GM12878 (cell line): ENCODE data around the gene GCA. TPM values are rescaled to one million over a fixed set of nuclear protein-coding genes. Genes with fewer than 3 reads are reported as not detected.

Experiments
- ATAC-seq: fragments of 200-7000 bp; cut with Tn5 transposase; 3 replicates; pipeline ENCODE4 v1.9.1; 2020; ENCODE audit warnings: mild to moderate bottlenecking, moderate library complexity
- BruUV-seq: library from RNA; stranded (reverse); fragments of 400-500 nt; replicated peaks from 2 replicates; lab custom pipeline; 2021; lab: Mats Ljungman, UMichigan
- CTCF ChIA-PET: fragments of 300-600 bp; sonication (Branson Sonifier 250); formaldehyde crosslinking; extraction: SDS; loops from one replicate; lab custom pipeline; 2021; ENCODE audit warnings: inconsistent platforms; lab: Yijun Ruan, JAX
- POLR2A ChIA-PET: fragments of 350-600 bp; formaldehyde crosslinking; extraction: SDS; loops from one replicate; lab custom pipeline; 2021; ENCODE audit warnings: inconsistent platforms; lab: Charles Lee
- RAD21 ChIA-PET: fragments of 300-600 bp; sonication (Branson Sonifier 250); formaldehyde crosslinking; loops from one replicate; lab custom pipeline; 2023; ENCODE audit warnings: antibody characterized with exemption; ENCODE audit not compliant: unreplicated experiment; lab: Charles Lee
- SMC1A ChIA-PET: fragments of 300-600 bp; sonication (Branson Sonifier 250); formaldehyde crosslinking; loops from one replicate; lab custom pipeline; 2023; ENCODE audit not compliant: unreplicated experiment, uncharacterized antibody; lab: Charles Lee
- DNase-seq: peaks from one replicate; pipeline ENCODE4 v3.0.0-alpha.2; 2011; ENCODE audit warnings: low read depth, low spot score
- FAIRE-seq: peaks from 3 replicates; lab custom pipeline; 2011; peaks lifted over from hg19 to GRCh38; lab: Jason Lieb, UNC
- H2AFZ ChIP-seq: 2 replicates; pipeline ENCODE4 v1.6.0; 2011; ENCODE audit warnings: low read depth, low read length, control low read depth; ENCODE audit not compliant: control insufficient read depth
- H3K27ac ChIP-seq: 2 replicates; pipeline ENCODE4 v1.5.1; 2011; ENCODE audit warnings: control low read depth; ENCODE audit not compliant: control insufficient read depth, insufficient read depth
- H3K27me3 ChIP-seq, 2 experiments: replicated peaks in 1 of 2; 2 replicates each; pipeline versions ENCODE4 v1.6.0 to v1.6.1; 2011; ENCODE audit warnings: low read length in 1 of 2; ENCODE audit not compliant: control insufficient read depth in 2 of 2, insufficient read depth in 2 of 2
- H3K36me3 ChIP-seq, 2 experiments: 2 replicates each; pipeline ENCODE4 v1.5.1; 2011; ENCODE audit warnings: low read length in 1 of 2; ENCODE audit not compliant: control insufficient read depth in 2 of 2, insufficient read depth in 2 of 2
- H3K4me1 ChIP-seq: 2 replicates; pipeline ENCODE4 v1.6.1; 2011; ENCODE audit warnings: mild to moderate bottlenecking, low read length, moderate library complexity, mixed read lengths; ENCODE audit not compliant: control insufficient read depth, insufficient read depth
- H3K4me2 ChIP-seq: 2 replicates; pipeline ENCODE4 v1.6.0; 2011; ENCODE audit warnings: control low read depth; ENCODE audit not compliant: control insufficient read depth, insufficient read depth
- H3K4me3 ChIP-seq: fragments of 200-600 bp; sonication (generic); 2 replicates; pipeline ENCODE4 v1.5.1; 2016
- H3K79me2 ChIP-seq: 2 replicates; pipeline ENCODE4 v1.6.0; 2011; ENCODE audit warnings: low read length; ENCODE audit not compliant: control insufficient read depth, insufficient read depth
- H3K9ac ChIP-seq: 2 replicates; pipeline ENCODE4 v1.8.0; 2011; ENCODE audit warnings: low read length, control low read depth, mixed read lengths; ENCODE audit not compliant: control insufficient read depth, insufficient read depth
- H3K9me3 ChIP-seq: replicated peaks from 3 replicates; pipeline ENCODE4 v1.5.1; 2011; ENCODE audit warnings: mild to moderate bottlenecking, low read length; ENCODE audit not compliant: control insufficient read depth, insufficient read depth
- H4K20me1 ChIP-seq: 2 replicates; pipeline ENCODE4 v1.6.0; 2011; ENCODE audit not compliant: control insufficient read depth, insufficient read depth
- EP300 ChIP-seq, 2 experiments: fragments of 150-350 bp in 1 of 2; IDR thresholded peaks; 2 replicates each; pipeline ENCODE4 v1.6.1; 2011 to 2012; ENCODE audit warnings: low read depth in 2 of 2, low read length in 2 of 2, borderline replicate concordance in 1 of 2, improper control_type of control experiment in 1 of 2, inconsistent platforms in 1 of 2; ENCODE audit not compliant: control insufficient read depth in 1 of 2
- MLLT1 ChIP-seq: fragments of 450-650 bp; IDR thresholded peaks from 2 replicates; pipeline ENCODE4 v1.6.1; 2016; ENCODE audit warnings: mild to moderate bottlenecking
- MTA3 ChIP-seq: IDR thresholded peaks from 2 replicates; pipeline ENCODE4 v1.6.1; 2012; ENCODE audit warnings: low read length, inconsistent platforms, borderline replicate concordance
- MXI1 ChIP-seq: fragments of 150-350 bp; IDR thresholded peaks from 2 replicates; pipeline ENCODE4 v1.6.1; 2011; ENCODE audit warnings: low read depth, mild to moderate bottlenecking, inconsistent platforms, low read length, improper control_type of control experiment
- WGBS: methylation state at CpG from one replicate; pipeline ENCODE4 v1.1.6; 2016; ENCODE audit warnings: low lambda C conversion rate; ENCODE audit not compliant: insufficient replicate concordance, insufficient coverage; ENCODE audit errors: missing lambda C conversion rate; 5-methylcytosine and 5-hydroxymethylcytosine counted together
- in situ Hi-C: fragments of 300-500 bp; cut with MboI; formaldehyde crosslinking; loops from 9 replicates; pipeline ENCODE4 v1.14.3; 2018; ENCODE audit warnings: mixed read lengths
- intact Hi-C: fragments of 100-400 bp; cut with micrococcal nuclease; formaldehyde crosslinking; loops from one replicate; pipeline ENCODE4 v1.14.2; 2022; ENCODE audit not compliant: unreplicated experiment
- polyA plus RNA-seq, 11 experiments: library from polyadenylated mRNA; depleted of rRNA in 4 of 11; unstranded in 6 of 11; stranded (reverse) in 5 of 11; fragments of >200 nt; fragmentation: Nextera tagmentation in 4 of 11; fragmentation: Illumina TruSeq in 1 of 11; extraction: Ambion mirVana in 4 of 11; extraction: Trizol in 1 of 11; gene quantifications; 1 replicate in 1 of 11; 2 replicates in 10 of 11; pipeline versions ENCODE4 v1.2.1 to v1.2.3, GENCODE V29; 2011 to 2016; ENCODE audit warnings: inconsistent platforms in 2 of 11, missing spikeins in 2 of 11, low read depth in 1 of 11
- total RNA-seq, 4 experiments: library from RNA; depleted of rRNA in 3 of 4; stranded (reverse); fragments of >200 nt in 3 of 4; fragmentation: Illumina TruSeq in 1 of 4; extraction: Trizol in 1 of 4; gene quantifications; 2 replicates each; pipeline versions ENCODE4 v1.2.1 to v1.2.3, GENCODE V29; 2013 to 2021

GCA gene
- total and polyA plus RNA-seq, 10 of the 15 experiments (the other 5 are each of a cell fraction or from before 2014, with no cell fraction given), result 20.6 to 81.9 (median 32.0) TPM

- Histone ChIP-seq H3K4me2 (peak overlapping the region; percentile 92), H3K36me3 (peaks cover 0 to 3% of the 10 kb centered on the region in 2 experiments; a peak in 1 of 4 replicates), H4K20me1 (no peaks in the 10 kb centered on the region), H2AFZ (no peak overlapping the region), H3K27ac (peak overlapping the region; percentile 46; the same call in 1 of the 2 replicates), H3K4me3 (peak overlapping the region; percentile 90), H3K9ac (peak overlapping the region; percentile 97), H3K4me1 (no peaks in the 10 kb centered on the region), H3K9me3 (no peaks in the 10 kb centered on the region), H3K27me3 (no peaks in the 10 kb centered on the region), H3K79me2 (peaks cover 98% of the 10 kb centered on the region)
- TF ChIP-seq MTA3 (no peak), EP300 (IDR thresholded peaks at IDR 0.05; ENCODE audit: borderline replicate concordance in 1 of 2, control insufficient read depth in 1 of 2, low read depth in 2 of 2, low read length in 2 of 2) (no peak), MLLT1 (peak; percentile 75; the same call in 1 of the 2 replicates), MXI1 (no peak)
- SMC1A ChIA-PET, result interaction anchor here (1.1 to 2.4 kb wide), 5 partner anchors 9 to 27 kb away, joined by 3 to 7 read pairs (median 6); no protein-coding TSS in a partner anchor
- ATAC-seq (no peak), DNase-seq (no peak), FAIRE-seq (no peak)
- intact Hi-C loops (loop anchor here (5.0 to 10.0 kb wide), 6 partner anchors 259 to 1151 kb away; partner anchors contain the start of genes PSMD14 and TANK), in situ Hi-C loops (loop anchor here (25.0 kb wide), 1 partner anchor 929 kb away; no protein-coding TSS in a partner anchor)
- CTCF ChIA-PET, result interaction anchor here (0.6 to 1.8 kb wide), 8 partner anchors 11 to 78 kb away, joined by 3 to 14 read pairs (median 6); no protein-coding TSS in a partner anchor
- WGBS, result 78% methylated on average over 4 of the region's 4 CpGs
- RAD21 ChIA-PET, result interaction anchor here (1.1 kb wide), 2 partner anchors 18 kb away, joined by 4 read pairs; no protein-coding TSS in a partner anchor
- no TSS peak for BruUV-seq
- POLR2A ChIA-PET, result interaction anchor here (1.0 to 1.5 kb wide), 4 partner anchors 9 to 27 kb away, joined by 3 to 5 read pairs (median 3); partner anchors contain the start of gene GCA
These were observed 28.0 kb upstream of the GCA start for GRCh38 chr2:162315938-162316337.
